ENCODE measurements around the gene EVA1B.
A peak's percentile ranks its signal among the peaks of the same experiment; 100 is the strongest.

The EVA1B gene

GRCh38 chr1:36346741-36347370, 23.4 kb upstream of the EVA1B start:
- no peak for DNase-seq (ENCODE audit: low read depth)

- no peak for DNase-seq (ENCODE audit: low read depth)
These were observed 21.9 kb upstream of the EVA1B start for GRCh38 chr1:36345353-36345752.

- DNase-seq (ENCODE audit: low read depth), result no peak
These were observed 20.9 kb upstream of the EVA1B start for GRCh38 chr1:36344395-36344680.

GRCh38 chr1:36343651-36344394, 20.4 kb upstream of the EVA1B start:
- no peak for DNase-seq (ENCODE audit: low read depth)

- DNase-seq (ENCODE audit: low read depth), result peak; percentile 69
These were observed 19.2 kb upstream of the EVA1B start for GRCh38 chr1:36342426-36343185.

GRCh38 chr1:36341626-36342320, 18.3 kb upstream of the EVA1B start:
- no peak for DNase-seq (ENCODE audit: low read depth)

- no peak for DNase-seq (ENCODE audit: low read depth)
These were observed 16.2 kb upstream of the EVA1B start for GRCh38 chr1:36339615-36340014.

- no peak for DNase-seq (ENCODE audit: low read depth)
These were observed 15.8 kb upstream of the EVA1B start for GRCh38 chr1:36339215-36339614.

GRCh38 chr1:36337830-36338229, 14.4 kb upstream of the EVA1B start:
- DNase-seq (ENCODE audit: low read depth), result no peak

- no peak for DNase-seq (ENCODE audit: low read depth)
These were observed 7.5 kb upstream of the EVA1B start for GRCh38 chr1:36330940-36331339.

GRCh38 chr1:36329817-36330216, 6.4 kb upstream of the EVA1B start:
- DNase-seq (ENCODE audit: low read depth), result no peak

- no peak for DNase-seq (ENCODE audit: low read depth)
These were observed 5.3 kb upstream of the EVA1B start for GRCh38 chr1:36328713-36329112.

- no peak for DNase-seq (ENCODE audit: low read depth)
These were observed 4.6 kb upstream of the EVA1B start for GRCh38 chr1:36328088-36328480.

- no peak for DNase-seq (ENCODE audit: low read depth)
These were observed 4.1 kb upstream of the EVA1B start for GRCh38 chr1:36327421-36328087.

GRCh38 chr1:36326499-36326898, 3.1 kb upstream of the EVA1B start:
- DNase-seq (ENCODE audit: low read depth), result no peak

GRCh38 chr1:36324353-36324703, 883 bp upstream of the EVA1B start:
- DNase-seq (ENCODE audit: low read depth), result no peak

- DNase-seq (ENCODE audit: low read depth), result no peak
These were observed 434 bp downstream of the EVA1B start for GRCh38 chr1:36322786-36323635.

GRCh38 chr1:36322041-36322785, 1.2 kb downstream of the EVA1B start:
- DNase-seq (ENCODE audit: low read depth), result no peak

GRCh38 chr1:36321119-36321951, 2.1 kb downstream of the EVA1B start:
- DNase-seq (ENCODE audit: low read depth), result peak; percentile 49

GRCh38 chr1:36320767-36321118, 2.7 kb downstream of the EVA1B start:
- no peak for DNase-seq (ENCODE audit: low read depth)

All from HS-5 (cell line).